WI38 (cell line): ENCODE measurements around the gene MYL7.

Experiments used
- H3K4me3 ChIP-seq: 2 replicates; pipeline ENCODE4 v1.5.1; 2011; ENCODE audit warnings: low read depth, mild to moderate bottlenecking, control low read depth, low read length
- TF ChIP-seq, protein P1 (sequence below): IDR thresholded peaks from 2 replicates; pipeline ENCODE4 v1.5.1; 2012; ENCODE audit warnings: low read depth, mild to moderate bottlenecking, control low read depth, low read length

Gene MYL7

DNA sequence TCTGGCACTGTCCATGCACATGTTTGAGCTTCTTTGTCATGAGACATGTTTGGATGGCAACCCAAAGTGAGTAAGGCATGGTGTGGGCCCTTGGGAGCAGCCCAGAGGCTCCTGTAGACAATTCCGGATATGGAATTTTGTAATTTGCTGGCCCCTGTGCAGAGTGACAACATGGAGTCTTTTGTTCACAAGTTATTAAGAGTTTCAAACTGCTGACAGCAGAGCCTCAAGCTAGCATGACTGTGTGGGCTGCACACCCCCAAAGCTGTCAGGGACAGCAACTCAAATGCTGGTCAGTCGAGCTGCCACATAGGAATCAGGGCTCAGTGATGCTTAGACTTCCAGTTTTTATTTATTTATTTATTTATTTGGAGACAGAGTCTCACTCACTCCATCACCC lies 7.0 kb upstream of the MYL7 start:
- no peak overlapping the region for H3K4me3 ChIP-seq
- TF ChIP-seq, protein P1, sequence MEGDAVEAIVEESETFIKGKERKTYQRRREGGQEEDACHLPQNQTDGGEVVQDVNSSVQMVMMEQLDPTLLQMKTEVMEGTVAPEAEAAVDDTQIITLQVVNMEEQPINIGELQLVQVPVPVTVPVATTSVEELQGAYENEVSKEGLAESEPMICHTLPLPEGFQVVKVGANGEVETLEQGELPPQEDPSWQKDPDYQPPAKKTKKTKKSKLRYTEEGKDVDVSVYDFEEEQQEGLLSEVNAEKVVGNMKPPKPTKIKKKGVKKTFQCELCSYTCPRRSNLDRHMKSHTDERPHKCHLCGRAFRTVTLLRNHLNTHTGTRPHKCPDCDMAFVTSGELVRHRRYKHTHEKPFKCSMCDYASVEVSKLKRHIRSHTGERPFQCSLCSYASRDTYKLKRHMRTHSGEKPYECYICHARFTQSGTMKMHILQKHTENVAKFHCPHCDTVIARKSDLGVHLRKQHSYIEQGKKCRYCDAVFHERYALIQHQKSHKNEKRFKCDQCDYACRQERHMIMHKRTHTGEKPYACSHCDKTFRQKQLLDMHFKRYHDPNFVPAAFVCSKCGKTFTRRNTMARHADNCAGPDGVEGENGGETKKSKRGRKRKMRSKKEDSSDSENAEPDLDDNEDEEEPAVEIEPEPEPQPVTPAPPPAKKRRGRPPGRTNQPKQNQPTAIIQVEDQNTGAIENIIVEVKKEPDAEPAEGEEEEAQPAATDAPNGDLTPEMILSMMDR: no peak

DNA sequence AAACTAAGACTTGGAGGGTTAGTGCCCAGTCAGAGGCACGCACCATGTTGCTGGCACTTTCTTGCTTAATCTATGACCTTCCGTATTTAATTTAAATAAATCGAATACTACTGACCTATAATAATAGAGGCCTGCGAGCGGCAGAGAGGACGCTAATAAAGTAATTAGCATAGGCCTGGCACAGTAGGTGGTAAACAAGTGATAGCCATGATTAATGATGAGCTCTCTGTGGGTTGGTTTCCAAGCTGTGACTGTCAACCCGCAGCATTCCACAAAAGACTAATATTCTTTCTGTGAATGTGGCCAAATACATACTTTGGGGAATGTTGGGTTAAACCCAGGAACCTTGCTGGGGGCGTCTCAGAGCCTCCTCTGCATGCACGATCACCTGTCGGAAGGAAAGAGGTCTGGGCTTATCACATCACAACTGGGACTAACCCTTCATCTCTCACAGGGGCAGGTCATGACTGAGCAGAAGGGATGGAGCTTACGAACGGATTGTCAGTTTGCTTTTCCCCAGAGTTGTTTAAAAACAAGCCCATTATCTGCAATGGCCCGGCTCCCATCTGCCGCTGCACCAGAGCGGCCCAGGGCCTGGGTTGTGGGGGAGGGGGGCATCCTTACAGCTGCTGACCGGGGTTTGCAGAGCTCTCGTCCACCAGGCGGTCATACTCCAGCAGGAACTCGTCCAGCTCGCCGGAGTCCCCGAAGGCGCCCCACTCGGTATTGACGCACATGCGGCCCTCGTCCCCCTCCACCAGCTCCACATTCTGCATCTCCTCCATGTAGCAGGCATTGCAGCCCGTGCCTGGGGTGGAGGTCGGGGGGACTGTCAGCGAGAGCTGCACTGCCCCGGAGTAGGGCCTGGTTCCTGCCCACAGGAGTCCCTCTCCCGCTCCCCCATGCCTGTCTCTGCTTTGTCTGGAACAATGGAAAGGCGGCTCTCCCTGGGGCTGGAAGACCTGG lies 6.2 kb upstream of the MYL7 start:
- TF ChIP-seq, protein P1: no peak
- H3K4me3 ChIP-seq: no peak overlapping the region

DNA sequence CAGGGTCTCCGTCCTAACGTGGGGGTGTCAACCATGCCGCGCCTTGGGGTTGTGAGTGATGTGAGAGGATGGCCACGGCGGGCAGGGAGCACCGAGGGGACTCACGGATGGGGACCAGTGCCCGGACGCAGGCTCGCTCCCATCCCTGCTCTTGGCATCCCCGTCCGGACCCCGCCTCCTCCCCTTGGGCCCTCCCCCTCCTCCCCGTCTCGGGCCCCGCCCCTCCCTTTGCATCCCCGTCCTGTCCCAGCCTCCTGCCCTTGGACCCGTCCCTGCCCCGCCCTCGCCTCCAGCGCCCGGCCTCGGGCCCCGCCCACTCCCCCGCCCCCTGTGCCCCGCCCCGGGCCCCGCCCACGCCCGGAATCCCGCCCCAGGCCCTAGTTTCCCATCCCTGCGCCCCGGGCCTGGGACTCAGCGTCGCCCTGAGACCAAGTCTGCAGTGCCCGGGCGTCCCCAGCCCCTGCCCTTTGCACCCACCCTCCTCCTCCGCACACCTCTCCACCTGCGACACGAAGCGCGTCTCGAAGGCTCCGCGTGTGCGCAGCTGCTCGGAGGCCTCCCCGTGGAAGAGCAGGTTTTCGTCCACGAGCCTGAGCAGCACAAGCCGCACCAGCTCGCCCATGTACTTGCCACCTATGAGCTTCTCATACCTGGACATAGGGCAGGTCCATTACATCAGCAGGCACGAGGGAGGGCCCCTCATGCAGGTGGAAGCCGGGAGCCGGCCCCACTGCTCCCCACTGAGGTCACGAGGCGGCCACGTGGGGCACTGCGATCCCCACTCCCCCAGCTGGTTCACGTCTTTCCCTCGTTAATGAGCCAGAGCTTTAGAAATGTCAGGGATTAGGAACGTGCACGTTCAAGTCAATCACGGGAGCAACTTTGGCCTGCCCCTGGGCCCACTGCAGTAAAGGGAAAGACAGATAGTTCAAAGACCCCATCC lies 5.1 kb upstream of the MYL7 start:
- TF ChIP-seq, protein P1: no peak
- 0 out of 2 replicates have a peak overlapping the region, but pooled peaks have one; percentile 17 for H3K4me3 ChIP-seq

DNA sequence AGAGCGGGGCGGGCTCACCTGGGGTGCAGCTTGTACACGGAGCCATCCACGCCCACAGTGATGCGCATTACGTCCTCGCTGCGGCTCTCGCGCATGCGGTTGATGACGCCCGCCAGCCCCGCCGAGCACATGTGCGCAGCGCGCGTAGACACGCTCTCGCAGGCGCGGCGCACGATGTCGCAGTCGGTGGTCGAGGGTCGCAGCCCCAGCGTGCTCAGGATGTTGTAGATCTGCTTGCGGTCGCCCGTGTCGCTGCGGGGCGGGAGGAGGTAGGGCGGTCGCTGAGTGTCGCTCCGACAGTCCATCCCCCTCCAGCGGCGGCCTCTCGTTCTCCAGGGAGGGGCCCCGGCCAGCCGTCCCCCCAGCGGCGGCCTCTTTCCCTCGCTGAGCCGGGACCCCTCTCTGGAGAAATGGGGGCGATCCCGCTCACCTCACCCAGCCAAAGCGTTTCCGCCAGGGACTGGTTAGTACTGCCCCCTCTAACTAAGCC lies 4.4 kb upstream of the MYL7 start:
- 0 out of 2 replicates have a peak overlapping the region, but pooled peaks have one; percentile 17 for H3K4me3 ChIP-seq
- TF ChIP-seq, protein P1: no peak

DNA sequence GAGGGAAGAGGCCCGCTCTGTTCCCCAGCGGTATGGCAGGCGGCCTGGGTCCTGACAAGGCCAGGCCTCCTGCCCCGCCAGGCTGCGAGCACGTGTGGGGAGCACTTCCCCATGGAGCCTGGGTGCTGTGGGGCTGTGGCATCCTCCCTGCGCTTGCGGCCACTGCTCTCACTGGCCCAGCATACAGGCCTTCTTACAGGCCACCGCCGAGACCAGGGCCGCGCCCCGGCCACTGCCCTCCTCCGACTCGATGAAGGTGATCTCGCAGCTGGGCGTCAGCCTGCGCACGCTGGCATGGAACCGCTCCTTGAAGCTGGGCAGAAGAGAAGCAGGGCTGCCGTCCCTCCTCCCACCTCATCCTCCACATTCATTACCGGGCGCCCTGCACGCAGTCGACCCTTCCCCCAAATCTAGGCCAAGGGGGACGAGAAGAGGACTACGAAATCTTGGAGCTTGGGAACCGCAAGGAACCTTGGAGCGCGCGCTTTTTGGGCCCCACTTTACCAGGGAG lies 3.9 kb upstream of the MYL7 start:
- H3K4me3 ChIP-seq: no peak overlapping the region
- TF ChIP-seq, protein P1: no peak

DNA sequence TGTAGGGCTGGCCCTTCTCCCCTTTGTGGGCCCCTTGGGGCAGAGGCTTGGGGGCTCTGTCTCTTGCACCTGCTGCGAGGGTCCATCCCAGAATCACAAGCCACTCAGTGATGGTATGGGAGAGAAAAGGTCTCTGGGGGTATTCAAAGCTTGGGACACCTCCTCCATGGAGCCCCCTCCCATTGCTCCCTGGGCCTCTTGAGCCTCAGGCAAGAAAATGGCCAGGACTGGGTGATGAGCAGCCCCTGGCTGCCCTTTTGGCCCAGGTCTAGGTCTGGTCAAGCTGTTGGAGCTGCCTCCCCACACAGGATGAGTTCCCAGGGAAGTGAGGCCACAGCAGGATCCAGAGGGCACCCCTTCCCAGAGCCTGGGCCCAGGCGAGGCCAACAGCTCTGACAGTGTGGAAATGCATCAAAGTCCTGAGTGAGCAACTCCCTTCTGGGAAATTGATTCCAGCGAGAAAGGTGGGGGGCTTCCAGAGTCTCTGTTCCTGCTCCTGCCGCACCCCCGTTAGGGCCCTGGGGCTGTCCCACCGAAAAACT lies 3.4 kb upstream of the MYL7 start:
- TF ChIP-seq, protein P1: no peak
- no peak overlapping the region for H3K4me3 ChIP-seq
